GM19395 (cell line): ENCODE data around the gene WDR77.
A peak's percentile ranks its signal among the peaks of the same experiment; 100 is the strongest.

Experiments used
- ATAC-seq: cut with Tn5 transposase; IDR thresholded peaks from one replicate; pipeline ENCODE4 v1.9.1; 2021; ENCODE audit warnings: mild to moderate bottlenecking, moderate library complexity; ENCODE audit not compliant: unreplicated experiment

Gene WDR77

GRCh38 chr1:111448918-111449702, at the start of gene WDR77, which contains the start of gene ATP5PB:
TSS of gene WDR77 (minus strand) at chr1:111449256. CDS start at chr1:111449169, 87 bp downstream.
TSS of gene ATP5PB (plus strand) at chr1:111449464. CDS start at chr1:111449542, 78 bp downstream.
- peak; percentile 92 for ATAC-seq

GRCh38 chr1:111497592-111497991, 48.5 kb upstream of the WDR77 start:
- ATAC-seq, result no peak

- ATAC-seq, result no peak
These were observed 47.3 kb upstream of the WDR77 start for GRCh38 chr1:111496398-111496797.

- no peak for ATAC-seq
These were observed 42.0 kb upstream of the WDR77 start for GRCh38 chr1:111491070-111491469.

GRCh38 chr1:111490220-111490619, 41.2 kb upstream of the WDR77 start:
- no peak for ATAC-seq

GRCh38 chr1:111489604-111490003, 40.5 kb upstream of the WDR77 start:
- no peak for ATAC-seq

- no peak for ATAC-seq
These were observed 39.6 kb upstream of the WDR77 start for GRCh38 chr1:111488669-111489068.

GRCh38 chr1:111487133-111487532, 38.1 kb upstream of the WDR77 start:
- ATAC-seq, result no peak

- no peak for ATAC-seq
These were observed 37.4 kb upstream of the WDR77 start for GRCh38 chr1:111486431-111486830.

GRCh38 chr1:111484391-111485026, 35.5 kb upstream of the WDR77 start:
- ATAC-seq, result no peak

GRCh38 chr1:111483876-111484275, 34.8 kb upstream of the WDR77 start:
- ATAC-seq, result no peak

- no peak for ATAC-seq
These were observed 34.1 kb upstream of the WDR77 start for GRCh38 chr1:111483166-111483565.

- no peak for ATAC-seq
These were observed 32.5 kb upstream of the WDR77 start for GRCh38 chr1:111481387-111482221.

- no peak for ATAC-seq
These were observed 31.6 kb upstream of the WDR77 start for GRCh38 chr1:111480674-111481073.

GRCh38 chr1:111476761-111477309, 27.8 kb upstream of the WDR77 start:
- ATAC-seq, result peak; percentile 87

- no peak for ATAC-seq
These were observed 27.2 kb upstream of the WDR77 start for GRCh38 chr1:111476214-111476613.

- ATAC-seq, result no peak
These were observed 26.6 kb upstream of the WDR77 start for GRCh38 chr1:111475701-111476100.

GRCh38 chr1:111474521-111474920, 25.5 kb upstream of the WDR77 start:
- ATAC-seq, result no peak

GRCh38 chr1:111474106-111474505, 25.1 kb upstream of the WDR77 start:
- ATAC-seq, result no peak

GRCh38 chr1:111471538-111471937, 22.5 kb upstream of the WDR77 start:
- no peak for ATAC-seq

- no peak for ATAC-seq
These were observed 22.0 kb upstream of the WDR77 start for GRCh38 chr1:111471012-111471411.
